ENCODE data around the gene MYBPH. TPM values are rescaled to one million over a fixed set of nuclear protein-coding genes. Genes with fewer than 3 reads are reported as not detected.
A peak's percentile ranks its signal among the peaks of the same experiment; 100 is the strongest.

MYBPH gene
- total RNA-seq, 1 experiment from 2014 or later = 13.7 TPM

DNA sequence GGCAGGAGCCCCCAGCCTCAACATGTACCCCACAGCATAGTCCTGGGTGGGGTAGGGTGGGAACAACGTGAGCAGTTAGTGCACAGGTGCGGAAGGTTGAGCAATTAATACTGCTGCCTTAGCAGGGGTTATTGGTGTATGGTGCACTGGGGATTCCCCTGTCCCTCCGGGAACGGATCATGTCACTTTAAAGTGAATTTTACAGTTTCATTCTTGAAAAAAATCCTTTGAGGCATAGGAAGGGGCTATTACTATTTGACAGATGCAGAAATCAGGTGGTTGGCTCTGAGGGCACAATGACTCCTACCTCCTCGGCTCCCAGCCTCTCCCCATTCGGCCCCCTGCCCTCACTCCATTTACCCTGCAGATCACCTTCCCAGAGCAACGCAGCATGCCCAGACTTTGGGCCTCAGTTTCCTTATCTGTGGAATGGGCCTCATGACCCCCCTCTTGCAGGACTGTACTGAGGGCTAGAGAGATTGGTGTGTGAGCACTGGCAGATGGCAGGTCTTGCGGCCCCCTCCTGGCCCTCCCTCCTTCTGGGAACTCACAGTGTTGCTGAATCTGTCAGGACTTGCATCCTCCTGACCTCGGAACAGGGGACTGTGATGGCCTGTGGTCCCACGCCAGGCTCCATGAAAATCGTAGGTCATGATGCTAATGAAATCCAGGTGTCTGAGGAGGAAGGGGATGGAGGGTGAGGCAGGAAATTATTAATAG is 5.1 kb upstream of the MYBPH start:
- DNase-seq (ENCODE audit: low read depth) = no peak

- no peak for DNase-seq (ENCODE audit: low read depth)
Observed at GRCh38 chr1:203179667-203180005, 4.0 kb upstream of the MYBPH start.

GRCh38 chr1:203178821-203179666 is 3.4 kb upstream of the MYBPH start:
- DNase-seq (ENCODE audit: low read depth) = no peak

DNA sequence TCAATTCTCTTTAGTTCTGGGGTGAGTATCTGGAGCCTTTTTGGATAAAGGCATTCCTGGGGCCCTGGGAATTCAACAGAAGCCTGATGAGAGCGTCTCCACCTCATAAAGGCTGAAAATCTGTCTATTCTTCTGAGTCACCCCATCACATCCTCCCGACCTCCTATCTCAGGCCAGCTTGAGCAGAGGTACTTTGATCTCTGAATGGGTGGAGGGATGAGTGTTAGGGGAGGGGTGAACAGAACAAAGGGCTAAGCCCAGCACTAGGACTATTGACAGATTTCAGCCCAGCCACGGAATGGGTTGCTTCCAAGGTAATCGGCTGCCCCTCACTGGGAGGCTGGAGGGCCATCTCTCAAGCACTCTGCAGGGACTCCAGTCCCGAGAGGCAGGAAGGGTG is 2.5 kb upstream of the MYBPH start:
- peak; percentile 85 for DNase-seq (ENCODE audit: low read depth)

- peak; percentile 91 for DNase-seq (ENCODE audit: low read depth)
Observed at GRCh38 chr1:203177470-203178039, 1.9 kb upstream of the MYBPH start.

GRCh38 chr1:203177036-203177405 is 1.4 kb upstream of the MYBPH start:
- DNase-seq (ENCODE audit: low read depth) = no peak

DNA sequence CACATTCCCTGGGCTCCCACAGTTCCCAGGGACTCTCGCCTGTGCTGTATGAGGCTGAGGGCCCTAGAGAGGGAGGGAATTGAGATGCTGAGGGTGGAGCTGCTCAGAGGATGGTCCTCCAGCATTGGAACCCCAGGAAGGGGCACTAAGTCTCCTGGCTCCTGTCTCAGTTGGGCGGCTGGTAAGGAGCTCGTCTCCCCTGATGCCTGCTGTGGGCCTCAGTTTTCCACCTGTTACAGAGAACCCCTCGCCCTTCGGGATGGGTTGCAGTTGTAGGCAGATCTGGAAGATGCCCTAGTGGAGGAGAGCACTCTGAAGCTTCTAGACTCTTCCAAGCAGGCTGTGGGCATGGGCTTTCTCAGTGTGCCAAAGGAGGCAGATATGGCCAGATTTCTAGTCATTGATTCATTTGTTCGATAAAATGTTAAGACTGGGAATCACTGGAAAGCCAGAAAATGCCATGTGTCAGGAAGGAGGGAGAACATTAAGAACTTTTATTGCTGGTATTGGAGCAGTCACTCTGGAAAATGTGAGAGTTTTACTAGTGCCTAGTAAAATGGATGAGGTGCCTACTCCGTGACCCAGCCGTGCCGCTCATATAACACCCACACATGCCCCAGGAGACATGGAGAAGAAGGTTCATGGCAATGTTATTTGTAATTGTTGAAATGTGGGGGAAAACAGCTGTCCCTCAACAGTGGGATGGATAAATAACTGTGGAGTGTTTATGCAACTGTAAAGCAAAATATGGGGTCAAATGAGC is 828 bp upstream of the MYBPH start:
- peak; percentile 87 for DNase-seq (ENCODE audit: low read depth)

GRCh38 chr1:203175827-203176241 is 208 bp upstream of the MYBPH start:
- no peak for DNase-seq (ENCODE audit: low read depth)

- no peak for DNase-seq (ENCODE audit: low read depth)
Observed at GRCh38 chr1:203174324-203174985, 1.2 kb downstream of the MYBPH start.

DNA sequence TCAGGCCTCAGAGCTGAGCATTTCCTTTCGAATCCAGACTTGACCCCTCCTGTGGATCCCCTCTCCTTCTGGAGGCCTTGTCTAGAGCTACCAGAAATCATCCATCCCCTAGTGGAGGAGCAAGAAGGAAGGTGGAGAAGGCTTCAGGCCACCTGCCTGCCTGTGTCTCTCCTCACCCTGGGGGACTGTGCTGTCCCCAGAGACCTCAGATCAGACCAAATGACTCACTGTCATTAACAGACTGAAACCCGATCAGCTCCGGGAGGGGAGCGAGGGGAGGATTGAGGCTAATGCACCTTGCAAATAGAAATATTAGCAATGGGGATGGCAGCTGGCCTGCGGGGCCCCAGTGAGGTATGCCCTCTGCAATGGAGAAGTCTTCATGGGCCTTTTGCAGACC is 2.1 kb downstream of the MYBPH start:
- DNase-seq (ENCODE audit: low read depth) = peak; percentile 63

GRCh38 chr1:203173011-203173555 is 2.5 kb downstream of the MYBPH start:
- DNase-seq (ENCODE audit: low read depth) = no peak

GRCh38 chr1:203172184-203173010 is 3.2 kb downstream of the MYBPH start:
- peak; percentile 91 for DNase-seq (ENCODE audit: low read depth)

DNA sequence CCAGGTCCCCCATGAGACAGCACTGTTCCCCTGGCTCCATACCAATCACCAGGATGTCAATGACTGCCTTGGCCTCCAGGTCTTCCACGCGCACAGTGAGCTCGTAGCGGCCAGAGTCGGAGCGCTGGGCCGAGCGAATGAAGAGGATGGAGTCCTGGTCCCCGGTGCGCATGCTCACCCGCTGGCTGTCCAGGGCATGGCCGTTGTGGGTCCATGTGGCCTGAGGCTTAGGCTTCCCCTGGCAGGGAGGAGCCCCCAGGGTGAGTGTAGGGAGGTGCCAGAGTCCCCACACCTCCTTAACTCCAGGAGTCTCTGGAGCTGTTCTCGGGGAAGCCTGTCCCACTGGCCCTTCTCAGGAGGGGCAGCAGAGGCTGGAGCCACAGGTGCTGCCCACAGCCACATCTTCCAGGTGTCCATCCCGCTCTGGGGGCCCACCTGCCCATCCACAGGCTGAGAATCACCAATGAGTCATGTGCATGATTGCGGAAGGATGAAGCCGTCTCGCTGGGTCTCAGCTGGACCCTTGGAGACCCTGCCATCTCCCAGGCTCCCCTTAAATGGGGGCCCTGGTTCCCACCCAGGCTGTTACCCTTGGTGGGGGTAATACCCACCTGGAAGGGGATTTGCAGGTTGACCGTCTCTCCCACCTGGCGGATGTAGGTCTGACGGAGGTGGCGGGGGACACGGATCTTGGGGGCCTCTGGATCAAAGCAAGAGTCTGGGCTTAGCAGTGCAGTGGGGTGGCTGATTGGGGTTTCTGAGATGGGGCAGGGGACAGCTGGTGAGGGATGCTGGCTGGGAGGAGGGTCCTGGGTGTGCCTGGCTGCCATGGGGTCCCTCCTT is 4.1 kb downstream of the MYBPH start:
- DNase-seq (ENCODE audit: low read depth) = no peak

DNA sequence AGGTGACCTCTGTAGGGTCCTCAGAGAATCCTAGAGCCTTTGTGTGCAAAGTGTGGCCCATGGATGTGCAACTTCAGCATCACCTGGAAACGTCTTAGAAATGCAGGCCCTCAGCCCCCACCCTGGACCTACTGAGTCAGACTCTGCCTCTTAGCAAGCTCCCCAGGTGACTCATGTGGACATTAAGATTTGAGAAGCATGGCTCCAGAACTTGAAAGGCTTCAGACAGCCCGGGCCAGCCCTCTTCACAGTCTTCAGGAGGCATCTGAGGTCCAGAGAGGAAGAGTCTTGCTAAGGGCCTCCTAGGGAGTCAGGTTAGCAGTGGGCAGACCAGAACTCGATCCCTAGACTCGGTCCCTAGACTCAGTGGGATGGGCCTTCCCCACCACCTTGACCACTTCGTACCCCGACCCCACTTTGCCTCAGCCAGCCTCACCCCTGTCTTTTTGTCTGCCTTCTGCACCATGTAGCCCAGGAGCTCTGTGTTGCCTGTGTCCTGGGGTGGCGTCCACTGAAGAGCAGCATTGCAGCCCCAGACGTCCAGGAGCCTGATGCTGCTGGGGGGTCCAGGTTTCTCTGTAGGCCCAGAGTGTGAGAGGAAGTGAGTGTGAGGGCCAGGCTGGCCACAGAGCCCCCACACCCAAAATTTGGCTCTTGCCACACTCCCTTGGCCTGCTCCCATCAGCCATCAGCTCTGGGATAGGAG is 4.8 kb downstream of the MYBPH start:
- DNase-seq (ENCODE audit: low read depth) = no peak

DNA sequence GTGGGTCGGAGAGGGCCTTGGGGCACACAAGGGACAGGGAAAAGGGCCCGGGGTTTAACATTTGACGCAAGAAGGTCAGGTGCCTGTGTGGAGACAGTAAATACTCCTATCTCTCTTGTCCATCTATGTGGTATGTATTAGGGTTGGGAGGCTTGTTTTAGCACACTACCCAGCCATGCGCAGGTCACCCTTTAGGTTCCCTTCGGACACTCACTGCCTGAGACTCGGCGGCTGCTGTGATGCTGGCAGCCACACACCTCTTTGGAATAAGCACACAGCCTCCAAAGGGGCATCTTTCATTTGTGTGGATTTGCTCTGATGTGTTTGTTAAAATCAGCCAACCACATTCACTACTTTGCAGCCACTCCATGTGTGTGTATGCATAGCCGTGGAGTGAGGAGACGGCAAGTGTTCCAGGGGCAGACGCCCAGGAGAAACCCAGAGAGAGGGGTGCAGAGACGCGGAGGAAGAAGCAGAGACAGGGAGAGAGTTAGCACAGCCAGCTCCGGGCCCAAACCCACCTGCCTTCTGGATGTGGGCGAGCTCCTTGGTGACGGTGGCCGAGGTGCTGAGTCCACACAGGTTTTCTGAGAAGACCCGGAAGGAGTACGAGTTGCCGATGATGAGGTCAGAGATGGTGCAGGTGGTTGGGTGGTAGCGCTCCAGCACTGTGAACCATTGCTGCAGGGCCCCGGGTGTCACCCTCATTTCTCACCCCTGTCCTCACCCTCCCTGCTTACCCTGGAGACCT is 5.7 kb downstream of the MYBPH start:
- no peak for DNase-seq (ENCODE audit: low read depth)

DNA sequence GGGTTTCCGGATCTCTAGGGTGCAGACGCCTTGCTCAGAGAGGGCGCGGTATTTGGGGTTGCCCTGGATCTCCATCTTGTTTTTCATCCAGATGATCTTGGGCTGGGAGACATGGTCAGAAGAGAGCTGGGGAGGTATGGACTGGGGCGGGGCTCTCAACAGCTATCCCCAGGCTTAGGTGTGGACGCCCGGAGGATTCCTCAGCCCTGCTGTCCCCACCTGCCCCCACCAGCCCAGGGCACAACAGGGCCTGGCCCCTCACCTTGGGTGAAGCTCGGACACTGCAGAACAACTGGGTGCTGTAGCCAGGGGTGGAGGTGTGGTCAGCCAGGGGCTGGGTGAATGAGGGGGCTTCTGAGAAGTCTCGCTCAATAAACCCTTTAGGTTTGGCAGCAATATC is 6.6 kb downstream of the MYBPH start:
- no peak for DNase-seq (ENCODE audit: low read depth)

DNA sequence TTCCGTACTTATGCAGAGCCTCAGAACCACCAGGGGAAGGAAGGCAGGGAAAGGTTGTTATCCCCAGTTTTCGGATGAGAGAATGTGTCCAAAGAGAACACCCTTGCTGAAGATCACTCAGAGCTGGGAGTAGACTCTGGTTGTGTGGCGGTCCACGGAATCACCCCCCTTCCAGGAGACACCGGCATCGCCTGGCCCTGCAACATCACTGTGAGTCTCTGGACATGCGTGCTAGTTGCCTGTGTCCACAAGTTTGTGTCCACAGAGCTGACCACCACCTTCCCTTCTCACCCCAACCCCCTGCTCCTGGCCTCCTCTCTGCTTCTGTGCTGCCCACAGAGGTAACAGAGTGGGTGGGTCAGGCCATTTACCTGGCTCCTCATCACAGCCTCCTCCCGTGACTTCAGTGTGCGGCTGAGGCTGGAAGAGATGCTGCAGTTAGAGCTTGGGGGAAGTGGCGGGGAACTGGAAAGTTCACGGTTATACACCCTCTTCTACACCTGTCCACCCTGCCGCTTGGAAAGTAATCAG is 7.3 kb downstream of the MYBPH start:
- no peak for DNase-seq (ENCODE audit: low read depth)

GRCh38 chr1:203167913-203168200 is 7.8 kb downstream of the MYBPH start:
- no peak for DNase-seq (ENCODE audit: low read depth)
